ENCODE measurements around the gene ASAP3.

ASAP3 gene

GRCh38 chr1:23469372-23469982 lies 14.5 kb downstream of the ASAP3 start:
- Histone ChIP-seq H3K9me3 (ENCODE audit: insufficient read depth, low read length, severe bottlenecking) (no peaks in the 10 kb centered on the region), H3K9ac (ENCODE audit: low read depth, low read length) (no peak overlapping the region), H3K36me3 (ENCODE audit: insufficient read depth, low read length) (no peaks in the 10 kb centered on the region), H3K79me2 (ENCODE audit: insufficient read depth, low read length) (no peaks in the 10 kb centered on the region), H3K4me3 (ENCODE audit: low read depth in 1 of 2, low read length in 2 of 2) (no peak overlapping the region), H4K20me1 (ENCODE audit: insufficient read depth, low read length) (0 out of 2 replicates have a peak, but pooled peaks cover 3% of the 10 kb centered on the region), H2AFZ (ENCODE audit: low read depth, low read length) (no peak overlapping the region), H3K27me3 (ENCODE audit: insufficient read depth, low read length, poor library complexity) (peaks cover 17% of the 10 kb centered on the region), H3K4me2 (ENCODE audit: insufficient read depth, low read length) (no peak overlapping the region), H3K4me1 (ENCODE audit: insufficient read depth, low read length) (no peaks in the 10 kb centered on the region), H3K27ac (ENCODE audit: low read length) (no peak overlapping the region)
- no peak for TF ChIP-seq EZH2 (IDR thresholded peaks at IDR 0.05; ENCODE audit: borderline replicate concordance, low read depth, low read length, severe bottlenecking)
- TF ChIP-seq, protein P1, sequence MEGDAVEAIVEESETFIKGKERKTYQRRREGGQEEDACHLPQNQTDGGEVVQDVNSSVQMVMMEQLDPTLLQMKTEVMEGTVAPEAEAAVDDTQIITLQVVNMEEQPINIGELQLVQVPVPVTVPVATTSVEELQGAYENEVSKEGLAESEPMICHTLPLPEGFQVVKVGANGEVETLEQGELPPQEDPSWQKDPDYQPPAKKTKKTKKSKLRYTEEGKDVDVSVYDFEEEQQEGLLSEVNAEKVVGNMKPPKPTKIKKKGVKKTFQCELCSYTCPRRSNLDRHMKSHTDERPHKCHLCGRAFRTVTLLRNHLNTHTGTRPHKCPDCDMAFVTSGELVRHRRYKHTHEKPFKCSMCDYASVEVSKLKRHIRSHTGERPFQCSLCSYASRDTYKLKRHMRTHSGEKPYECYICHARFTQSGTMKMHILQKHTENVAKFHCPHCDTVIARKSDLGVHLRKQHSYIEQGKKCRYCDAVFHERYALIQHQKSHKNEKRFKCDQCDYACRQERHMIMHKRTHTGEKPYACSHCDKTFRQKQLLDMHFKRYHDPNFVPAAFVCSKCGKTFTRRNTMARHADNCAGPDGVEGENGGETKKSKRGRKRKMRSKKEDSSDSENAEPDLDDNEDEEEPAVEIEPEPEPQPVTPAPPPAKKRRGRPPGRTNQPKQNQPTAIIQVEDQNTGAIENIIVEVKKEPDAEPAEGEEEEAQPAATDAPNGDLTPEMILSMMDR (IDR thresholded peaks at IDR 0.05; ENCODE audit: borderline replicate concordance, extremely low read depth, low read length, poor library complexity, severe bottlenecking), result no peak
- DNase-seq (no peak), ATAC-seq (ENCODE audit: insufficient read depth, low read depth) (no peak)

GRCh38 chr1:23466423-23466989 lies 17.5 kb downstream of the ASAP3 start:
- H4K20me1 ChIP-seq (ENCODE audit: insufficient read depth, low read length), result 0 out of 2 replicates have a peak, but pooled peaks cover 3% of the 10 kb centered on the region
- H3K4me2 ChIP-seq (ENCODE audit: insufficient read depth, low read length), result no peak overlapping the region
- no peaks in the 10 kb centered on the region for H3K79me2 ChIP-seq (ENCODE audit: insufficient read depth, low read length)
- H3K4me1 ChIP-seq (ENCODE audit: insufficient read depth, low read length), result no peaks in the 10 kb centered on the region
- no peak for ATAC-seq (ENCODE audit: insufficient read depth, low read depth)
- DNase-seq, result no peak
- TF ChIP-seq, protein P1 (IDR thresholded peaks at IDR 0.05; ENCODE audit: borderline replicate concordance, extremely low read depth, low read length, poor library complexity, severe bottlenecking), result no peak
- no peak for TF ChIP-seq EZH2 (IDR thresholded peaks at IDR 0.05; ENCODE audit: borderline replicate concordance, low read depth, low read length, severe bottlenecking)
- no peak overlapping the region for H3K9ac ChIP-seq (ENCODE audit: low read depth, low read length)
- no peaks in the 10 kb centered on the region for H3K36me3 ChIP-seq (ENCODE audit: insufficient read depth, low read length)
- H3K9me3 ChIP-seq (ENCODE audit: insufficient read depth, low read length, severe bottlenecking), result no peaks in the 10 kb centered on the region
- H2AFZ ChIP-seq (ENCODE audit: low read depth, low read length), result no peak overlapping the region
- no peak overlapping the region for H3K4me3 ChIP-seq (ENCODE audit: low read depth in 1 of 2, low read length in 2 of 2)
- peaks cover under 1% of the 10 kb centered on the region for H3K27me3 ChIP-seq (ENCODE audit: insufficient read depth, low read length, poor library complexity)
- H3K27ac ChIP-seq (ENCODE audit: low read length), result no peak overlapping the region

GRCh38 chr1:23463286-23463685 lies 20.7 kb downstream of the ASAP3 start:
- H3K79me2 ChIP-seq (ENCODE audit: insufficient read depth, low read length), result no peaks in the 10 kb centered on the region
- no peak overlapping the region for H3K9ac ChIP-seq (ENCODE audit: low read depth, low read length)
- H3K4me1 ChIP-seq (ENCODE audit: insufficient read depth, low read length), result no peaks in the 10 kb centered on the region
- H4K20me1 ChIP-seq (ENCODE audit: insufficient read depth, low read length), result peaks cover 6% of the 10 kb centered on the region; the same call in 1 of the 2 replicates
- DNase-seq (no peak), ATAC-seq (ENCODE audit: insufficient read depth, low read depth) (no peak)
- no peak overlapping the region for H3K4me2 ChIP-seq (ENCODE audit: insufficient read depth, low read length)
- no peak overlapping the region for H2AFZ ChIP-seq (ENCODE audit: low read depth, low read length)
- no peak for TF ChIP-seq EZH2 (IDR thresholded peaks at IDR 0.05; ENCODE audit: borderline replicate concordance, low read depth, low read length, severe bottlenecking)
- TF ChIP-seq, protein P1 (IDR thresholded peaks at IDR 0.05; ENCODE audit: borderline replicate concordance, extremely low read depth, low read length, poor library complexity, severe bottlenecking), result no peak
- no peak overlapping the region for H3K27ac ChIP-seq (ENCODE audit: low read length)
- H3K9me3 ChIP-seq (ENCODE audit: insufficient read depth, low read length, severe bottlenecking), result no peaks in the 10 kb centered on the region
- H3K27me3 ChIP-seq (ENCODE audit: insufficient read depth, low read length, poor library complexity), result peaks cover 6% of the 10 kb centered on the region
- no peak overlapping the region for H3K4me3 ChIP-seq (ENCODE audit: low read depth in 1 of 2, low read length in 2 of 2)
- no peaks in the 10 kb centered on the region for H3K36me3 ChIP-seq (ENCODE audit: insufficient read depth, low read length)
